Bronchial epithelial cell (primary cell): ENCODE measurements around the gene DLL3. TPM values are rescaled to one million over a fixed set of nuclear protein-coding genes. Genes with fewer than 3 reads are reported as not detected.

Experiments used
- DNase-seq: peaks from one replicate; pipeline ENCODE4 v3.0.0-alpha.2; 2010; ENCODE audit warnings: low read depth
- FAIRE-seq: peaks from 2 replicates; lab custom pipeline; 2011; peaks lifted over from hg19 to GRCh38; lab: Jason Lieb, UNC
- H3K27me3 ChIP-seq: 2 replicates; pipeline ENCODE4 v1.5.1; 2011; ENCODE audit warnings: low read length; ENCODE audit not compliant: control insufficient read depth, insufficient read depth
- H3K36me3 ChIP-seq: 2 replicates; pipeline ENCODE4 v1.5.1; 2011; ENCODE audit warnings: low read length; ENCODE audit not compliant: control insufficient read depth, insufficient read depth
- H3K4me3 ChIP-seq: 2 replicates; pipeline ENCODE4 v1.5.1; 2011; ENCODE audit warnings: mild to moderate bottlenecking, low read depth, low read length, control low read depth
- CTCF ChIP-seq: IDR thresholded peaks from 2 replicates; pipeline ENCODE4 v1.5.1; 2011; ENCODE audit warnings: mild to moderate bottlenecking, moderate library complexity, low read length, control low read depth, inconsistent platforms; ENCODE audit not compliant: insufficient read depth, severe bottlenecking
- total RNA-seq: library from RNA; depleted of rRNA; stranded (reverse); fragments of >200 nt; gene quantifications from 2 replicates; pipeline ENCODE4 v1.2.1, GENCODE V29; 2014

The DLL3 gene
- total RNA-seq, 1 donor from 2014 or later, result 0.26 TPM

- TF ChIP-seq CTCF, result no peak
- no peaks in the 10 kb centered on the region for H3K27me3 ChIP-seq
- H3K4me3 ChIP-seq, result no peak overlapping the region
- no peaks in the 10 kb centered on the region for H3K36me3 ChIP-seq
- FAIRE-seq (no peak), DNase-seq (no peak)
These were observed 34.3 kb downstream of the DLL3 start for GRCh38 chr19:39533003-39533512.

- FAIRE-seq, result no peak
- no peak overlapping the region for H3K4me3 ChIP-seq
- H3K27me3 ChIP-seq, result no peaks in the 10 kb centered on the region
- no peak for TF ChIP-seq CTCF
- no peak for DNase-seq
- no peaks in the 10 kb centered on the region for H3K36me3 ChIP-seq
These were observed 35.0 kb downstream of the DLL3 start for GRCh38 chr19:39533791-39534190.

GRCh38 chr19:39539165-39539517, 40.4 kb downstream of the DLL3 start:
- no peak for FAIRE-seq

GRCh38 chr19:39539518-39540332, 41.0 kb downstream of the DLL3 start, which contains the start of gene EID2:
EID2 (minus strand) TSS chr19:39540161; CDS start chr19:39540079, 82 bp downstream.
- peak; percentile 87 for TF ChIP-seq CTCF
- Histone ChIP-seq H3K27me3 (no peaks in the 10 kb centered on the region), H3K4me3 (peak within 1 kb of the TSS; percentile 92), H3K36me3 (no peaks in the 10 kb centered on the region)
- FAIRE-seq (no peak), DNase-seq (peak; percentile 80)

More at GRCh38 chr19:39539165-39539517, 40.4 kb downstream of the DLL3 start:
- no peak for TF ChIP-seq CTCF
- Histone ChIP-seq H3K36me3 (no peaks in the 10 kb centered on the region), H3K4me3 (peak overlapping the region; percentile 92), H3K27me3 (no peaks in the 10 kb centered on the region)
- peak; percentile 44 for DNase-seq

GRCh38 chr19:39540333-39540673, 41.6 kb downstream of the DLL3 start:
- Histone ChIP-seq H3K4me3 (peak overlapping the region; percentile 92), H3K27me3 (no peaks in the 10 kb centered on the region), H3K36me3 (no peaks in the 10 kb centered on the region)
- TF ChIP-seq CTCF, result no peak
- no peak for DNase-seq
- no peak for FAIRE-seq
